SK-N-SH (cell line): ENCODE measurements around the gene KRT27. TPM values are rescaled to one million over a fixed set of nuclear protein-coding genes. Genes with fewer than 3 reads are reported as not detected.
"Not testable (repeated sequence)": the region's sequence is repeated elsewhere in the genome, so short reads cannot be mapped to it uniquely, and the experiment has no call there.

Experiments used
- CTCF ChIA-PET: fragments of 300-600, 350-600 bp; formaldehyde crosslinking; extraction: SDS; loops from one replicate; lab custom pipeline; 2021; lab: Yijun Ruan, JAX
- POLR2A ChIA-PET: fragments of 350-600 bp; sonication (Branson Sonifier 250); formaldehyde crosslinking; extraction: SDS; loops from one replicate; lab custom pipeline; 2020; ENCODE audit warnings: antibody characterized with exemption, inconsistent platforms; lab: Yijun Ruan, JAX
- DNase-seq: peaks from one replicate; pipeline ENCODE4 v3.0.0; 2012
- H2AFZ ChIP-seq: fragments of 200-600 bp; sonication (generic); 2 replicates; pipeline ENCODE4 v1.8.1; 2016; ENCODE audit warnings: antibody characterized with exemption, mild to moderate bottlenecking, low read depth
- H3F3A ChIP-seq: fragments of 200-600 bp; sonication (generic); replicated peaks from 2 replicates; pipeline ENCODE3; 2016; ENCODE audit warnings: antibody characterized with exemption, mild to moderate bottlenecking; ENCODE audit not compliant: insufficient read depth
- H3K27ac ChIP-seq, 2 experiments: fragments of 200-500 bp in 1 of 2; fragments of 200-600 bp in 1 of 2; sonication (Bioruptor generic) in 1 of 2; sonication (generic), shearing (Covaris generic) in 1 of 2; 2 replicates each; pipeline versions ENCODE4 v1.5.1 to v1.6.1; 2014 to 2016; ENCODE audit warnings: low read depth in 2 of 2, inconsistent platforms in 1 of 2, low read length in 1 of 2, mild to moderate bottlenecking in 1 of 2, mixed read lengths in 1 of 2
- H3K27me3 ChIP-seq: fragments of 200-600 bp; sonication (generic), shearing (Covaris generic); 2 replicates; pipeline ENCODE4 v1.6.1; 2016; ENCODE audit warnings: mixed run types; ENCODE audit not compliant: insufficient read depth
- H3K36me3 ChIP-seq, 2 experiments: fragments of 200-500 bp in 1 of 2; fragments of 200-600 bp in 1 of 2; sonication (Bioruptor generic) in 1 of 2; sonication (generic) in 1 of 2; replicated peaks in 1 of 2; 2 replicates each; pipeline versions ENCODE3 to v1.5.1; 2014 to 2016; ENCODE audit warnings: low read length in 1 of 2, mild to moderate bottlenecking in 1 of 2; ENCODE audit not compliant: insufficient read depth in 2 of 2, control insufficient read depth in 1 of 2
- H3K4me1 ChIP-seq, 2 experiments: fragments of 200-500 bp in 1 of 2; fragments of 200-600 bp in 1 of 2; sonication (Bioruptor generic) in 1 of 2; sonication (generic), shearing (Covaris generic) in 1 of 2; 2 replicates each; pipeline versions ENCODE4 v1.5.1 to v1.6.1; 2014 to 2016; ENCODE audit warnings: low read depth in 1 of 2, low read length in 1 of 2, mixed run types in 1 of 2; ENCODE audit not compliant: insufficient read depth in 2 of 2, control insufficient read depth in 1 of 2
- H3K4me2 ChIP-seq: fragments of 200-600 bp; sonication (generic), shearing (Covaris generic); 2 replicates; pipeline ENCODE4 v1.6.1; 2017; ENCODE audit warnings: mixed run types
- H3K4me3 ChIP-seq, 2 experiments: fragments of 200-500 bp in 1 of 2; fragments of 200-600 bp in 1 of 2; sonication (Bioruptor generic) in 1 of 2; sonication (generic), shearing (Covaris generic) in 1 of 2; 2 replicates each; pipeline versions ENCODE4 v1.5.1 to v1.8.1; 2014 to 2016; ENCODE audit warnings: low read depth in 2 of 2, inconsistent platforms in 1 of 2, low read length in 1 of 2, mild to moderate bottlenecking in 1 of 2, mixed read lengths in 1 of 2, moderate library complexity in 1 of 2
- H3K79me2 ChIP-seq: fragments of 200-600 bp; sonication (generic); 2 replicates; pipeline ENCODE4 v1.8.1; 2017; ENCODE audit warnings: mild to moderate bottlenecking; ENCODE audit not compliant: insufficient read depth
- H3K9ac ChIP-seq: fragments of 200-600 bp; sonication (generic); 2 replicates; pipeline ENCODE4 v1.6.1; 2017; ENCODE audit warnings: mixed run types
- H3K9me2 ChIP-seq: fragments of 200-600 bp; sonication (generic); 2 replicates; pipeline ENCODE4 v1.6.1; 2017; ENCODE audit warnings: mixed run types
- H3K9me3 ChIP-seq: fragments of 200-600 bp; sonication (generic); 2 replicates; pipeline ENCODE4 v1.6.1; 2017; ENCODE audit warnings: mixed run types, mild to moderate bottlenecking, moderate library complexity
- H4K20me1 ChIP-seq: fragments of 200-600 bp; sonication (generic); 2 replicates; pipeline ENCODE4 v1.6.1; 2017; ENCODE audit warnings: mild to moderate bottlenecking, mixed run types; ENCODE audit not compliant: insufficient read depth
- CHD2 ChIP-seq: fragments of 150-350 bp; IDR thresholded peaks from 2 replicates; pipeline ENCODE4 v1.6.1; 2018; ENCODE audit warnings: low read length; ENCODE audit not compliant: partially characterized antibody
- ELF1 ChIP-seq: IDR thresholded peaks from 2 replicates; pipeline ENCODE4 v1.4.0; 2012
- EP300 ChIP-seq, 2 experiments: IDR thresholded peaks; 2 replicates each; pipeline versions ENCODE4 v1.4.0 to v1.6.1; 2012; ENCODE audit warnings: borderline replicate concordance in 1 of 2, low read depth in 1 of 2, low read length in 1 of 2
- EZH2phosphoT487 ChIP-seq: fragments of 200-600 bp; sonication (generic); IDR thresholded peaks from 2 replicates; pipeline ENCODE4 v1.6.1; 2017; ENCODE audit warnings: low read depth, mixed run types, mild to moderate bottlenecking, antibody characterized with exemption, moderate library complexity, borderline replicate concordance
- FOSL2 ChIP-seq: IDR thresholded peaks from 2 replicates; pipeline ENCODE4 v1.4.0; 2012; ENCODE audit warnings: low read depth, mild to moderate bottlenecking, moderate library complexity, borderline replicate concordance
- JUND ChIP-seq: IDR thresholded peaks from 2 replicates; pipeline ENCODE4 v1.4.0; 2012
- MEF2A ChIP-seq: IDR thresholded peaks from 2 replicates; pipeline ENCODE4 v1.4.0; 2012; ENCODE audit warnings: low read depth, borderline replicate concordance
- MXI1 ChIP-seq: IDR thresholded peaks from 2 replicates; pipeline ENCODE4 v1.6.1; 2012; ENCODE audit warnings: mild to moderate bottlenecking, low read depth, low read length, improper control_type of control experiment
- NRF1 ChIP-seq: IDR thresholded peaks from 2 replicates; pipeline ENCODE4 v1.6.1; 2012; ENCODE audit warnings: low read depth, mild to moderate bottlenecking, low read length
- POLR2AphosphoS5 ChIP-seq: IDR thresholded peaks from 2 replicates; pipeline ENCODE4 v1.6.1; 2012; ENCODE audit warnings: low read depth, low read length
- RAD21 ChIP-seq: IDR thresholded peaks from 2 replicates; pipeline ENCODE4 v1.6.1; 2012; ENCODE audit warnings: mild to moderate bottlenecking, low read length
- REST ChIP-seq: IDR thresholded peaks from 2 replicates; pipeline ENCODE4 v1.6.1; 2012; ENCODE audit warnings: mild to moderate bottlenecking, low read depth, low read length, moderate library complexity
- RFX5 ChIP-seq: IDR thresholded peaks from 2 replicates; pipeline ENCODE4 v1.6.1; 2012; ENCODE audit warnings: mild to moderate bottlenecking, improper control_type of control experiment, low read length
- RXRA ChIP-seq: IDR thresholded peaks from 2 replicates; pipeline ENCODE4 v1.4.0; 2012; ENCODE audit warnings: low read depth, mild to moderate bottlenecking, borderline replicate concordance
- TAF1 ChIP-seq: IDR thresholded peaks from 2 replicates; pipeline ENCODE4 v1.6.1; 2012; ENCODE audit warnings: low read depth, mild to moderate bottlenecking, low read length, moderate library complexity, borderline replicate concordance
- TCF12 ChIP-seq: IDR thresholded peaks from 2 replicates; pipeline ENCODE4 v1.4.0; 2012
- TEAD4 ChIP-seq: IDR thresholded peaks from 2 replicates; pipeline ENCODE4 v1.4.0; 2012; ENCODE audit warnings: mild to moderate bottlenecking, borderline replicate concordance; ENCODE audit not compliant: insufficient read depth
- USF2 ChIP-seq: fragments of 150-350 bp; IDR thresholded peaks from 2 replicates; pipeline ENCODE4 v1.6.1; 2017; ENCODE audit warnings: antibody characterized with exemption, low read length, low read depth, borderline replicate concordance
- WGBS: methylation state at CpG from one replicate; pipeline ENCODE4 v1.1.6; 2017; ENCODE audit warnings: low lambda C conversion rate; 5-methylcytosine and 5-hydroxymethylcytosine counted together
- polyA plus RNA-seq, 3 experiments: library from polyadenylated mRNA; depleted of rRNA; stranded (reverse); fragments of >200 nt; gene quantifications; 2 replicates each; pipeline ENCODE4 v1.2.3, GENCODE V29; 2012
- TF ChIP-seq, protein P1 (sequence below): IDR thresholded peaks from 2 replicates; pipeline ENCODE4 v1.4.0; 2012; ENCODE audit warnings: low read depth, borderline replicate concordance
- TF ChIP-seq, protein P2 (sequence below): IDR thresholded peaks from 2 replicates; pipeline ENCODE4 v1.4.0; 2012; ENCODE audit warnings: low read depth, borderline replicate concordance

Gene KRT27
- polyA plus RNA-seq, 1 of the 3 experiments (the other 2 are of a cell fraction) = not detected

DNA sequence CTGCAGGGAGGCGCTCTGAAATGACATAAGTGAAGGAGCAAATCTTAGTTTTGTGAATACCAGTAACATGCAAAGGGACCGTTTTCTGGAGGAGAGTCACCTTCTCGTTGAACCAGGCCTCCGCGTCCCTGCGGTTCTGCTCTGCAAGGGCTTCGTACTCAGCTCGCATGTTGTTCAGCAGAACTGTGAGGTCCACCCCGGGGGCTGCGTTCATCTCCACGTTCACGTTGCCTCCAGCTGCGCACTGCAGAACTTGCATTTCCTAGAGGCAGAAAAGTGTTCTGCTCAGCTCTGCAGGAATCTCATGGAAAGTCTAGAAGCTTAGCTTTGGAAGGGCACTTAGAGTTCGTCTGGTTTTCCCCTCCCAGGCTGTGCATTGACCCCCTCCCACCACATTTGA is 31.3 kb downstream of the KRT27 start (continued):
- no peak for TF ChIP-seq JUND
- no peak for TF ChIP-seq MEF2A
- no peak for TF ChIP-seq TCF12
- TF ChIP-seq, protein P1, sequence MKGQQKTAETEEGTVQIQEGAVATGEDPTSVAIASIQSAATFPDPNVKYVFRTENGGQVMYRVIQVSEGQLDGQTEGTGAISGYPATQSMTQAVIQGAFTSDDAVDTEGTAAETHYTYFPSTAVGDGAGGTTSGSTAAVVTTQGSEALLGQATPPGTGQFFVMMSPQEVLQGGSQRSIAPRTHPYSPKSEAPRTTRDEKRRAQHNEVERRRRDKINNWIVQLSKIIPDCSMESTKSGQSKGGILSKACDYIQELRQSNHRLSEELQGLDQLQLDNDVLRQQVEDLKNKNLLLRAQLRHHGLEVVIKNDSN = no peak
- no peak for TF ChIP-seq CHD2
- TF ChIP-seq EZH2phosphoT487 = no peak
- TF ChIP-seq EP300 (IDR thresholded peaks at IDR 0.05; ENCODE audit: borderline replicate concordance in 1 of 2, low read depth in 1 of 2, low read length in 1 of 2) = no peak
- no peak for TF ChIP-seq USF2
- TF ChIP-seq RFX5 = no peak

DNA sequence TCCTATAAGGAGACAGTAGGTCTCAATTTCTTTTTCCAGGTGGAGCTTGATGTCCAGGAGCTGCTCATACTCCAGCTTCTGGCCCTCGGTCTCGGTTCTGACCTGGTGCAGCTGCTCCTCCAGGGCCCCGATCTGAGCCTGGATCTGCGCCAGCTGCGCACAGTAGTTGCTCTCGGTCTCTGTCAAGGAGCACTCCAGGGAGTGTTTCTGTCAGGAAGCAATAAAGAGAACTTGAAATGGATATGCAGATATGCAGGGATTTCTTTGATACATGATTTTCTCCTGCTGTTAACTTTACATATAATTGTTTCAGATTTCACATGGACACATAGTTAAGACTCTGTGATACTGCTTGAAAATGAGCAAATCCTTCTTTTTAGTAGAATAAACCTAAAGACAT is 32.0 kb downstream of the KRT27 start:
- TF ChIP-seq RFX5 (no peak), ELF1 (no peak), MEF2A (no peak), RXRA (no peak), FOSL2 (no peak), MXI1 (no peak), TAF1 (no peak), TEAD4 (no peak), RAD21 (no peak), NRF1 (no peak), POLR2AphosphoS5 (no peak), TCF12 (no peak), REST (no peak)
- TF ChIP-seq, protein P1 = no peak
- TF ChIP-seq, protein P2, sequence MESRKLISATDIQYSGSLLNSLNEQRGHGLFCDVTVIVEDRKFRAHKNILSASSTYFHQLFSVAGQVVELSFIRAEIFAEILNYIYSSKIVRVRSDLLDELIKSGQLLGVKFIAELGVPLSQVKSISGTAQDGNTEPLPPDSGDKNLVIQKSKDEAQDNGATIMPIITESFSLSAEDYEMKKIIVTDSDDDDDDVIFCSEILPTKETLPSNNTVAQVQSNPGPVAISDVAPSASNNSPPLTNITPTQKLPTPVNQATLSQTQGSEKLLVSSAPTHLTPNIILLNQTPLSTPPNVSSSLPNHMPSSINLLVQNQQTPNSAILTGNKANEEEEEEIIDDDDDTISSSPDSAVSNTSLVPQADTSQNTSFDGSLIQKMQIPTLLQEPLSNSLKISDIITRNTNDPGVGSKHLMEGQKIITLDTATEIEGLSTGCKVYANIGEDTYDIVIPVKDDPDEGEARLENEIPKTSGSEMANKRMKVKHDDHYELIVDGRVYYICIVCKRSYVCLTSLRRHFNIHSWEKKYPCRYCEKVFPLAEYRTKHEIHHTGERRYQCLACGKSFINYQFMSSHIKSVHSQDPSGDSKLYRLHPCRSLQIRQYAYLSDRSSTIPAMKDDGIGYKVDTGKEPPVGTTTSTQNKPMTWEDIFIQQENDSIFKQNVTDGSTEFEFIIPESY = no peak
- Histone ChIP-seq H3K9me3 (no peaks in the 10 kb centered on the region), H4K20me1 (no peaks in the 10 kb centered on the region), H3K4me3 (no peak overlapping the region), H3K36me3 (no peaks in the 10 kb centered on the region), H3K27ac (no peak overlapping the region), H3K9ac (no peak overlapping the region), H3K4me2 (no peak overlapping the region), H3K27me3 (peaks cover 37% of the 10 kb centered on the region; the same call in 1 of the 2 replicates), H3K9me2 (no peaks in the 10 kb centered on the region), H3K4me1 (no peaks in the 10 kb centered on the region), H2AFZ (no peak overlapping the region), H3K79me2 (no peaks in the 10 kb centered on the region), H3F3A (no peaks in the 10 kb centered on the region)
- no peak for DNase-seq
- WGBS = 8% methylated on average over 6 of the region's 6 CpGs
- ChIA-PET POLR2A (no interaction called here), CTCF (no interaction called here)

GRCh38 chr17:40748666-40749065 is 33.7 kb downstream of the KRT27 start:
- H3F3A ChIP-seq, CTCF ChIA-PET, H3K27ac ChIP-seq, POLR2A ChIA-PET, H3K4me1 ChIP-seq, H3K9me3 ChIP-seq, H3K9ac ChIP-seq, H4K20me1 ChIP-seq, H3K36me3 ChIP-seq, H3K4me2 ChIP-seq, H3K4me3 ChIP-seq, H3K79me2 ChIP-seq, H2AFZ ChIP-seq, DNase-seq, H3K9me2 ChIP-seq: not testable (repeated sequence)
- peaks cover 21% of the 10 kb centered on the region; the same call in 1 of the 2 replicates for H3K27me3 ChIP-seq
- 0% methylated on average over 1 of the region's 1 CpG for WGBS
